Glomerular endothelial cell (primary cell): Measurements from ENCODE around the gene RNF7. TPM values are rescaled to one million over a fixed set of nuclear protein-coding genes. Genes with fewer than 3 reads are reported as not detected.
"Not testable (repeated sequence)": the region's sequence is repeated elsewhere in the genome, so short reads cannot be mapped to it uniquely, and the experiment has no call there.

Source experiments
- DNase-seq: peaks from one replicate; pipeline ENCODE4 v3.0.0-alpha.2; 2011; ENCODE audit warnings: low read depth, low spot score; ENCODE audit errors: extremely low read depth
- total RNA-seq: library from RNA; depleted of rRNA; stranded (reverse); fragments of >200 nt; gene quantifications from 2 replicates; pipeline ENCODE4 v1.2.3, GENCODE V29; 2015

Gene RNF7
- total RNA-seq, 1 donor from 2014 or later = 110 TPM

- no peak for DNase-seq
Observed at GRCh38 chr3:141735176-141735575, 2.9 kb upstream of the RNF7 start.

- no peak for DNase-seq
Observed at GRCh38 chr3:141735770-141736465, 2.2 kb upstream of the RNF7 start.

- DNase-seq = no peak
Observed at GRCh38 chr3:141737093-141737492, 1.0 kb upstream of the RNF7 start.

GRCh38 chr3:141737678-141738021 is 448 bp upstream of the RNF7 start:
- DNase-seq = no peak

- no peak for DNase-seq
Observed at GRCh38 chr3:141738891-141739363, 829 bp downstream of the RNF7 start.

- no peak for DNase-seq
Observed at GRCh38 chr3:141739731-141740130, 1.6 kb downstream of the RNF7 start.

GRCh38 chr3:141740349-141740748 is 2.3 kb downstream of the RNF7 start:
- no peak for DNase-seq

GRCh38 chr3:141743305-141743704 is 5.2 kb downstream of the RNF7 start:
- no peak for DNase-seq

GRCh38 chr3:141746962-141747361 is 8.9 kb downstream of the RNF7 start:
- DNase-seq = no peak

GRCh38 chr3:141753399-141753798 is 15.3 kb downstream of the RNF7 start:
- DNase-seq = no peak

- no peak for DNase-seq
Observed at GRCh38 chr3:141754032-141754431, 15.9 kb downstream of the RNF7 start.

- not testable (repeated sequence) for DNase-seq
Observed at GRCh38 chr3:141762552-141762951, 24.5 kb downstream of the RNF7 start.

GRCh38 chr3:141763088-141763750 is 25.1 kb downstream of the RNF7 start, which contains the start of gene GRK7:
Gene GRK7, plus strand, starts transcription at chr3:141763408. Its CDS starts 14,877 bp downstream, at chr3:141778285.
- DNase-seq = no peak

GRCh38 chr3:141764045-141764444 is 25.9 kb downstream of the RNF7 start:
- no peak for DNase-seq

GRCh38 chr3:141764465-141764864 is 26.4 kb downstream of the RNF7 start:
- no peak for DNase-seq

GRCh38 chr3:141764986-141765385 is 26.9 kb downstream of the RNF7 start:
- DNase-seq = no peak

GRCh38 chr3:141767066-141767465 is 29.0 kb downstream of the RNF7 start:
- DNase-seq = no peak

- no peak for DNase-seq
Observed at GRCh38 chr3:141769221-141769894, 31.3 kb downstream of the RNF7 start.

- no peak for DNase-seq
Observed at GRCh38 chr3:141773676-141774075, 35.6 kb downstream of the RNF7 start.

GRCh38 chr3:141776376-141776775 is 38.3 kb downstream of the RNF7 start:
- DNase-seq = no peak

GRCh38 chr3:141776885-141777284 is 38.8 kb downstream of the RNF7 start:
- DNase-seq = no peak
